ENCODE data around the gene HTR1A.

The HTR1A gene

DNA sequence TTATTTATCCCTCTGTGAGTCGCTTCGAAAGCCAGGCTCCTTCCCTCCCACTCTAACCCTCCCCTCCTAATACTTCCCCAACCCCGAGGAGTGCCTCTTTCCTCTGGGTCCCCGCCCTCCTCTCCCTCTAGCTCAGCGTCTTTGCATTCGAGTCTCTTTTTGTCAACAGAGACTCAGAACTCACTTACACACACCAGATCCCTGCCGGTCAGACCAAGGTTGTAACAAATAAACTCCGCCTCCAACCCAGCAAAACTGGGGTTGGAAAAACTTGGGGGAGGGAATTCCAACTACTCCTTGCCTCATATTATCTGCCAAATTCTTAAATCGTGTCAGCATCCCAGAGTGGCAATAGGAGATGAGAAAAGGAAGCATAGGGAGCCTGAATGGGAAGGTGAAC, at the start of gene HTR1A:
Gene HTR1A, minus strand, starts transcription at position 167 of the 400 bp plus-strand sequence. CDS start 726 bp downstream, outside the sequence.
- no peak for DNase-seq

DNA sequence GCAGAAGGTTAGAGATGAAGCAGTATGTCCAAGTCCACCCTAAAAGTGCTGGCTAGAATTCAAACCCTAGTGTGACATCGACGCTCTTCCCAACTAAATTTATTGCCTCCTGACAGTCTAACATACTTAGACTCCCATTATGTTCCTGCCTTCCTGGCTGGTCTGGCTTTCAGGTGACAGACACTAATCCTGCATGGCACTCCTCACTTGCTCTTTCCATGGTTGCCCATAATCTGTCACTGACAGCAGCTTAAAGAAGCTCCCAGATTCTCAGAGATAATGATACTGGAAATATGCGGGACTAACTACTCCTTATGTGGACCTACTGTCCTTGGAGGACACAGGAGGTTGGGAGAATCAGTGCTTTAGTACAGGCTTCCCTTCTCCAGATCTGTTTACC, 41.7 kb upstream of the HTR1A start:
- DNase-seq, result no peak

GRCh38 chr5:64000096-64000495, 37.9 kb upstream of the HTR1A start:
- peak in 9 of 14 donors; percentile 3 to 36 (median 9) for DNase-seq

GRCh38 chr5:63987053-63987452, 24.8 kb upstream of the HTR1A start:
- no peak for DNase-seq

GRCh38 chr5:63981864-63982263, 19.6 kb upstream of the HTR1A start:
- no peak for DNase-seq

DNA sequence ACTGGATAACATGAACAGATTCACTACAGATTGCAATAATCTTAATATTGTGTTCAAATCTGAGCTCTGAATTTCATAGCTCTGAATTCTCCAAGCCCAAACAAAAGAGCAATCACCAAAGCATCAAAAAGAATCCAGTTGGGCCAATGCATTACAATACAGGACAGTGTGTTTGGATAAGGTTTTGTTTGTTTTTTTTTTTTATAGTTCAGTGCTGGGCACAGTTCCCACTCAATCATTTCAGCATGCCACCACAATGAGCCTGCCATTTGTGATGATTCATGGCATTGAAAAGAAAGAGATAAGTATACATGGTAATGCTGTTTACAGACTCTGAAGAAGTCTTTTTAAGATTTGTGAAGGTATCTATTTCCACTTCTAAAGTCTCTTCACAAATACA, 1.7 kb upstream of the HTR1A start:
- no peak for DNase-seq

- DNase-seq, result peak in 6 of 14 donors; percentile 2 to 21 (median 10)
These were observed 963 bp upstream of the HTR1A start for GRCh38 chr5:63963080-63963735.

GRCh38 chr5:63961598-63962161, 565 bp downstream of the HTR1A start:
- DNase-seq, result no peak

DNA sequence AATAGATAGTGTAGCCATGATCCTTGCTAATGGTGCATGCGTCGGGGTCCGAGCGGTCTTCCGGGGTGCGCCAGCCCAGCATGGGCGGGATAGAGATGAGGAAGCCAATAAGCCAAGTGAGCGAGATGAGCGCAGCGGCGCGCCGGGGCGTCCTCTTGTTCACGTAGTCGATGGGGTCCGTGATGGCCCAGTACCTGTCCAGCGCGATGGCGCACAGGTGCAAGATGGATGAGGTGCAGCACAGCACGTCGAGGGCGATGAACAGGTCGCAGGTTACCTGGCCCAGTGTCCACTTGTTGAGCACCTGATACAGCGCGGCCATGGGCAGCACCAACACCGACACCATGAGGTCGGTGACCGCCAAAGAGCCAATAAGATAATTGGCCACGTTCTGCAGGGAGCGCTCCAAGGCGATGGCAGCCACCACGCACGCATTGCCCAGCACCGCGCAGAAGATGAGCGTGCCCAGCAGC, 1.1 kb downstream of the HTR1A start:
- DNase-seq, result no peak

DNA sequence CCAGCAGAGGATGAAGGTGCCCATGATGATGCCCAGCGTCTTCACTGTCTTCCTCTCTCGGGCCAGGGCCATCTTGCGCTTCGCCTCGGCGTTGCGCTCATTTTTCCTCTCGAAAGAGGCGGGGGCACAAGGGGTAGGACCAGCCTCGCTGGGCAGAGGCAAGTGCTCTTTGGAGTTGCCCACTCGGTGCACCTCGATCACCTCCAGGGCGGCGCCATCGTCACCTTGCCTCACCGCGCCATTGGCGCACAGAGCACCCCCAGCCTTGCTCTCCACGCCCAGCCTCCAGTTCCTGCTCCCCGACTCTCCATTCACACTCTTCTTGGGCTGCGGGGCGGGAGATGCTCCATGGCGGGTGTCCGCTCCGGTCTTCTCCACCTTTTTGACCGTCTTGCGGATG, 1.6 kb downstream of the HTR1A start:
- no peak for DNase-seq

DNA sequence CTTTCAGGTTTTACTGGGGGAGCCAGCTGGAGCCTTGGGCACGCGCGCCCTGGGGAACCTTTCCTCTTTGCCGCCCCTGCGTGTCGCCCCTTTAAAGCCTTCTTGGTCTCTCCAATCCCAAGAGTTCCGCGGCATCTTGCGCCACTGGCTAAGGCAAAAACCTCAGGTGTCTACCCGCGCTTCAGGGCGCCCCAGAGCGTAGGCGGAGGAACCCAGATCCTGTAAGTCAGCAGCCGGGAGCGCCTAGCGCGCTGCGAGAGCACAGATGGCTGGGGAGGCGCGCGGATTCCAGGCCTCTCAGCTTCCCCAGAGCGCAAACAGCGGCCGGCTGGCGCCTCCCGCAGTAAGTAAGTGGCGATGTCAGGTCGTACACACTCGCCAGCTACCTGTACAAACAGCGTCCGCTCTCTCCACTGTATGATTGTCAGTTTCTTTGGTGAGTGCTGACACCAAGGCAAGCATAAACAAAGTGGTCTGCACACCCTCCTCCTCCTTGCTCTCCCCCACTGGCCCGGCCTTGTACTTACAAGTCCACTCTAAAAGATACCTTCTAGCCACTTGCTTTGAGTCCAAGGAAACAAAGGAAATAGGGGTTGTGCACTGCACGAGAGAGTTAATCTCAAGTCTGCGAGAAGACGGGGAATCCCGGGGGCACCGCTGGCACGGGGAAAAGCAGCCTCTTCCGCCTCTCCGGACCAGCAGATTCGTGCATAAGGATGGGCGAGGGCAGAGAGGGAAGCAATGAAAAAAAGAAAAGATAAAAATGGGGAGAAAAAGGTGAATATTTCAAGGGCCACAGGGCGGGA, 2.9 kb downstream of the HTR1A start:
- peak in 2 of 14 donors; percentile 6 to 36 for DNase-seq

DNA sequence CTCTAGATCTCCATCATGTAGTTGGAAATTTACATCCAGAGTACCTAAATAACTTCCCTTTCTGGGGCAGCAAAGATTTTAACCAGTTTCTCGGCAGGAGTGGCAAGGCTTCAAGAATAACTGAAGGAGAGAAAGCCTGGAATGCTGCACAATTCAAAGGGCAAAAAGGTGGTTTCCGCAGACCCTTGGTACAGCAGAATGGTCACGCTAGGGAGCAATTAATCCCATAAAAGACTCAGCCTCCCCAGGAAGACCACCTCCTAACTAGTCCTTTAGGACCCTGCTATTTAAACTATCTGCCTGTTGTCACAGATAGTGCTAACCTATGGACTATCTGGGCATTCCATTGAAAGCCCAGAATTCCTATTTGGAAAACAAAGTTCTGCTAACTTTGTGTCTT, 3.6 kb downstream of the HTR1A start:
- no peak for DNase-seq

GRCh38 chr5:63957617-63958016, 4.6 kb downstream of the HTR1A start:
- DNase-seq, result no peak

GRCh38 chr5:63953217-63953616, 9.0 kb downstream of the HTR1A start:
- peak in 1 of 14 donors; percentile 6 for DNase-seq

DNA sequence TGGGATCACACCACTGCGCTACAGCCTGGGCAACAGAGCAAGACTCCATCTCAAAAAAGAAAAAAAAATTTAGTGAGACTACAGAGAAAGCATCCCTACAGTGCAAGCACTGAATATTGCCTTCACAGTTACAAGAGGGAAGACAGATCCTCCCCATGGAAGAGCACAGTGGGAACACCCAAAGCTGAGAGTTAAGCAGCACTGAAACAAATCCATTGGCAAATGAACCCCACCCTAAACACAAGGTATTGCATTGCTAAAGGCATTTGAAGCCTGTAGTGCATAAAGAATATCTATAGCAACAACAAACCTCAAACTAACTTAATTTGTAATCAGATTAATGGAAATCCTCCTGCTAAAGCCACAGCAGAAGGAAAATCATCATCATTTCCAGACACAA, 27.1 kb downstream of the HTR1A start:
- DNase-seq, result no peak

DNA sequence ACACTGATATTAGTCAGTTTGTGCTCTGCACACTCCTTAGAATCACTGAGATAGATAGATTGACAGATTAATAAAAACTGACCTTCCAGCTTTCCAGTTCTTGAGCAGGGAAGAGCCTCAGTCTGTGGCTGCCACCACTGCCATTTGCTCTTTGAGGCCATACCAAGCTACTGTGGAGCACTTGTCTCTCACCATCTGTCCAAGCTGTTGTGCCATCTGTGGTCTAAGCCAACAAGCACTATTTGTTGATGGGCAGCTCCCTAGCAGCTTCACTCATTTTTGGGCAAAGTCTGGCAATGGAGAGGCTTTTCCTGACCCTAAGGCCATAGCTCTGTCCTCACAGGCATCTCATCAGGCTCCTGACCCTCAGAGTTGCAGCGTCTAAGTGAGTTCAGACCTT, 30.4 kb downstream of the HTR1A start:
- peak in 3 of 14 donors; percentile 1 to 91 (median 38) for DNase-seq

- peak in 1 of 14 donors; percentile 47 for DNase-seq
These were observed 33.8 kb downstream of the HTR1A start for GRCh38 chr5:63928451-63928850.

- no peak for DNase-seq
These were observed 38.3 kb downstream of the HTR1A start for GRCh38 chr5:63923914-63924313.

DNA sequence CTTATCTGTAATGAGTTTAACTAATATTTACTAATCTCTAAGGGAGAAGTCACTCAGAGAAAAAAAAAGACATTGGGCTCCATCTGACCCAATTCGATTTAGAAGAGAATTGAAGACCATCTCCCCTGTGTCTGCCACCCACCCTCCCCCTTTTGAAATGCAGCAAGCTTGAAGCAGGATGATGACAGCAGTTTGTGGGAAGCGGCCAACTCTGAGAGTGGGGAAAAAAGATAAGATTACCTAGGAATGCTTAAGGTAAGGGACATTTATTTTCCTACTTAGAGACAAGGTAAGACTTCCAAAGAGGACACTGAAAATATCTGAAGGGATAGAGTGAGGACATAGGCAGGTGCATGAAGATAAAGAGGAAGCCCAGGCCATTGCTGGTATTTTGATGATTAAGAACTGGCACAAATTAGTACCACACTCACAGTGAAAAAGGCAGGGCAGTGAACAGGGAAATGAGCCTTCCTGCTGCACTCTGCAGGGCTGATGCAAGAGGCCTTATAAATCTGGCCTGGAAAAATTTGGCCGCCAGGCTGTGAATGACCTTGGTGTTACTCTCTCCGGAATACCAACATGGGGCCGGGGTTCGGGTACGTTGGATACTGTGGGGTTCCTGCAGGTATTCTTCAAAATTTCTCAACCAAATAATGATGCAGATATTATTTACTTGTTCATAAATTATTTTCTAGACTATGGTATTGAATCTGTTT, 42.3 kb downstream of the HTR1A start:
- DNase-seq, result no peak

- no peak for DNase-seq
These were observed 45.5 kb downstream of the HTR1A start for GRCh38 chr5:63916786-63917185.

DNA sequence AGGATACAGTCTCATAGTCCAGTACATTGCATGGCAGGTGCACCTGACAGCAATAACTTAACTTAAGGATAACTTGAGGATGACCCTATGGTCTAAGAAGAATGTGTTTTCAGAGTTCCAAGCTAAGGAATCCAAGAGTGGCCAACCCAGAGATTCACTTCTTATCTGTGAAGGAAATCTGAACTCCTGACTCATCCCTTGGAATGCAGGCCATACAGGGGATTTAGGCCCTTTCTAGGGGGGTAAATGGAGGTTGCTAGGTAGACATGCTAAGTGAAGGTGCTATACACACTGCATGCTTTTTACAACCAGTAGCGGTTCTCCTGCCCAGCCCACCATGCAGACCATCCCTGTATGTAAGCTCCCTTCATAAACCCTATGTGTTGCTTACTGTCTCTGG, 50.4 kb downstream of the HTR1A start:
- no peak for DNase-seq
